ENCODE measurements around the gene IARS1. TPM values are rescaled to one million over a fixed set of nuclear protein-coding genes. Genes with fewer than 3 reads are reported as not detected.

The IARS1 gene
- total RNA-seq, 1 donor from 2014 or later: 76.1 TPM

GRCh38 chr9:92332577-92333281 lies 39.2 kb upstream of the IARS1 start:
- no peak for TF ChIP-seq CTCF (IDR thresholded peaks at IDR 0.05; ENCODE audit: unreplicated experiment)
- no peak overlapping the region for H3K4me3 Mint-ChIP-seq (ENCODE audit: unreplicated experiment)
- H3K27me3 Mint-ChIP-seq (ENCODE audit: unreplicated experiment): no peaks in the 10 kb centered on the region
- no peak overlapping the region for H3K27ac Mint-ChIP-seq (ENCODE audit: unreplicated experiment)
- no peaks in the 10 kb centered on the region for H3K9me3 Mint-ChIP-seq (ENCODE audit: unreplicated experiment)
- H3K4me1 Mint-ChIP-seq (ENCODE audit: unreplicated experiment): no peaks in the 10 kb centered on the region
- DNase-seq (ENCODE audit: low spot score): no peak
- H3K36me3 Mint-ChIP-seq (ENCODE audit: low read depth, unreplicated experiment): no peaks in the 10 kb centered on the region

GRCh38 chr9:92328225-92328624 lies 34.7 kb upstream of the IARS1 start:
- peaks cover 22% of the 10 kb centered on the region for H3K4me1 Mint-ChIP-seq (ENCODE audit: unreplicated experiment)
- peaks cover 3% of the 10 kb centered on the region for H3K27me3 Mint-ChIP-seq (ENCODE audit: unreplicated experiment)
- no peak for TF ChIP-seq CTCF (IDR thresholded peaks at IDR 0.05; ENCODE audit: unreplicated experiment)
- H3K27ac Mint-ChIP-seq (ENCODE audit: unreplicated experiment): no peak overlapping the region
- no peaks in the 10 kb centered on the region for H3K9me3 Mint-ChIP-seq (ENCODE audit: unreplicated experiment)
- DNase-seq (ENCODE audit: low spot score): no peak
- H3K36me3 Mint-ChIP-seq (ENCODE audit: low read depth, unreplicated experiment): no peaks in the 10 kb centered on the region
- no peak overlapping the region for H3K4me3 Mint-ChIP-seq (ENCODE audit: unreplicated experiment)

- H3K4me1 Mint-ChIP-seq (ENCODE audit: unreplicated experiment): peaks cover 22% of the 10 kb centered on the region
- no peak for DNase-seq (ENCODE audit: low spot score)
- no peak overlapping the region for H3K27ac Mint-ChIP-seq (ENCODE audit: unreplicated experiment)
- peaks cover 3% of the 10 kb centered on the region for H3K27me3 Mint-ChIP-seq (ENCODE audit: unreplicated experiment)
- no peak overlapping the region for H3K4me3 Mint-ChIP-seq (ENCODE audit: unreplicated experiment)
- H3K36me3 Mint-ChIP-seq (ENCODE audit: low read depth, unreplicated experiment): no peaks in the 10 kb centered on the region
- H3K9me3 Mint-ChIP-seq (ENCODE audit: unreplicated experiment): no peaks in the 10 kb centered on the region
- no peak for TF ChIP-seq CTCF (IDR thresholded peaks at IDR 0.05; ENCODE audit: unreplicated experiment)
Observed at GRCh38 chr9:92327283-92327850, 33.9 kb upstream of the IARS1 start.

GRCh38 chr9:92325991-92326500 lies 32.5 kb upstream of the IARS1 start:
- TF ChIP-seq CTCF (IDR thresholded peaks at IDR 0.05; ENCODE audit: unreplicated experiment): no peak
- Mint-ChIP-seq H3K4me1 (ENCODE audit: unreplicated experiment) (peaks cover 22% of the 10 kb centered on the region), H3K4me3 (ENCODE audit: unreplicated experiment) (peak overlapping the region; percentile 99), H3K9me3 (ENCODE audit: unreplicated experiment) (no peaks in the 10 kb centered on the region), H3K27ac (ENCODE audit: unreplicated experiment) (peak overlapping the region; percentile 99), H3K36me3 (ENCODE audit: low read depth, unreplicated experiment) (no peaks in the 10 kb centered on the region), H3K27me3 (ENCODE audit: unreplicated experiment) (peaks cover 3% of the 10 kb centered on the region)
- no peak for DNase-seq (ENCODE audit: low spot score)
